GM21528 (cell line): Measurements from ENCODE around the gene OLFM3.
A peak's percentile ranks its signal among the peaks of the same experiment; 100 is the strongest.

ENCODE experiments used
- ATAC-seq: cut with Tn5 transposase; IDR thresholded peaks from one replicate; pipeline ENCODE4 v1.9.1; 2021; ENCODE audit warnings: mild to moderate bottlenecking, moderate library complexity; ENCODE audit not compliant: unreplicated experiment, low FRiP score

The OLFM3 gene

GRCh38 chr1:101854271-101854670 lies 142.5 kb downstream of the OLFM3 start:
- ATAC-seq = no peak

GRCh38 chr1:101852936-101853335 lies 143.8 kb downstream of the OLFM3 start:
- no peak for ATAC-seq

DNA sequence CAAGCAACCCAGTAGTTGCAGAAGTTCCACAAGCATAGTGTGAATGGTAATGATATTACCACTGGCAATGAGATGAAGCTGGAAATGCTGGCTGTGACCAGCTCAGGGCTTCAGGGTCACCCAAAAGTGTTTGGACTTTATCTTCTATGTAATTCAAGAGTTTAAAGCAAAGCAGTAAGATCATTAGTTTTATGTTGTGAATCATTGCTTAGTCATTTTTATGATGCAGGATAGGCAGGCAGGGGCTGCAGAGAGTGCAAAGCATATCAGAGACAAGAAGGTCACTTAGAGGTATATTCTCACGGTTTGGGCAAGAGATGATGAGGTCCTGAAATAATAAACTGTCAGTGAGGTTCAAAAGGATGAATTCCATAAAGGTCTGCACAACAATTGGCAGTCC lies 147.4 kb downstream of the OLFM3 start:
- no peak for ATAC-seq

DNA sequence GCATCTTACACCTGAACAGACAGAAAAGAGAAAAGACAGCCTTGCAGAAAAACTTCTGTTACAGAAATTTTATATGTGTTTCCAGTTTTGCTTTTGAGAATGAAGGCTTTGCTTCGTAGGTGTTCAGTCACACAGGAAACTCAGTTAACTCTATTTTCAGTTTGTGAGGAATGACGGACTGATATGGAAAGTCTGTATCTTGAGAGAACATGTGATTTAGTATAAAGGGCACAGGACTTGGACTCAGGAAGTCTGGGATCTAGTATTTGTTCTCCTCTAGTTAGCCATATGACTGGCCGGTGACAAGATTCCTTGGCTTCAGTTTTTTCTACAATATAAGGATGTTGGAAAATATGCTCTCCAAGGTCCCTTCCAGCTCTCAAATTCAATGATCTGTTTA lies 149.1 kb downstream of the OLFM3 start:
- ATAC-seq = no peak

GRCh38 chr1:101846820-101847219 lies 149.9 kb downstream of the OLFM3 start:
- no peak for ATAC-seq

- ATAC-seq = no peak
Observed at GRCh38 chr1:101843160-101843559, 153.6 kb downstream of the OLFM3 start.

DNA sequence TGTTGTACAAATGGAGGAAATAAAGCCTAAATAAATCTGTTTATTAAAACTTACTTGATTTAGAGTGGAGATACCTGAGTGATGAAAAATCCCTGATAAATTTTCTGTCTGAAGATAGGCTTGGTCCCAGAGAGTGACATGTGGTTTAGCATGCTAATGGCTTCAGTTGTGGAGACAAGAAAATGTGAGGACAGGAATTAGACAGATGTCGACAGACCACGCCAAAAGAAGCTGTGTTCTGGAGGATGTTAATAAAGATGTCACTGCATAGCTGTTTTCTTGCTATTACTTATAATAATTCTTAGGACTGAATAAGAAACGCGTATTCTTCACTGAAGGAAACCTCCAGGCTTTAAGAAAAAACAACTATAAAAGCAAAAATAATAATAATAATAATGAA lies 154.9 kb downstream of the OLFM3 start:
- ATAC-seq = no peak

DNA sequence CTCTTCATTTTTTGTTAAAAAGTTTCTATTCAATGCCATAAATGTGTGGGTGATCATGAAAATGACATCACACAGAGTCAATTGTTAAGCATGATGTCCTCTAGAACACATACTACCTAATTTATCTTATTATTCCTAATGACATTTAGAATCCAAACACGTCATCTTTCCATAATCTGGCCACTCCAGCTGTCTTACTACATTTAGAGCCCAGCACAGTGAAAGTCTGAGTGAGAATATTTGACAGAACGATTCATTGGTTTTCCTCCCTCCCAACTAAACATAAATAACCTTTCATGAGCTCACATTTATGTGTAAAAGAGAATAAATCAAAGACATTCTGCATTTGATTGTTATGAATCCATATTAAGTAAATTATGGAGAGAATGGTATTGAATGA lies 160.7 kb downstream of the OLFM3 start:
- ATAC-seq = no peak

GRCh38 chr1:101833312-101833711 lies 163.4 kb downstream of the OLFM3 start:
- no peak for ATAC-seq

GRCh38 chr1:101826416-101826815 lies 170.3 kb downstream of the OLFM3 start:
- ATAC-seq = no peak

- ATAC-seq = peak; percentile 54
Observed at GRCh38 chr1:101820071-101820470, 176.7 kb downstream of the OLFM3 start.

DNA sequence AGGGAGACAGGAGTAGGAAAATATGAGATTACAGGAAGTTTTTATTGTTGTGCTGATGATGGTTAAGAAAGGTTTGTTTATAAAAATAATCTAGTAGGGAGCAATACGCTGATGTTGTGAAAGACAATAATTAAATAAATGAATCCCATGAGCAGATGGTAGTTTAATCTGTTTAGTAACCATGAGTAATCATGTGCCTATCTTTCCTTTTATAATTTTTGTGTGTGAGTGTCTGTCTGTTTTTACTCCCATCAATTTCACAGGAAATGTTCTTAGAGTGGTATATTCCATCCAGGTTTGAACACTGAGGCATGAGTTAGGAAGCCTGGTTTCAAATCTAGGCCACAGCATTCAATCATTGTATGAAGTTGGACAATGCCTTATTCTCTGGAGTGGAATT lies 180.5 kb downstream of the OLFM3 start:
- no peak for ATAC-seq

GRCh38 chr1:101798417-101798816 lies 198.3 kb downstream of the OLFM3 start:
- ATAC-seq = no peak

- no peak for ATAC-seq
Observed at GRCh38 chr1:101797722-101798121, 199.0 kb downstream of the OLFM3 start.

GRCh38 chr1:101781201-101781831 lies 215.4 kb downstream of the OLFM3 start:
- ATAC-seq = no peak

GRCh38 chr1:101769520-101769919 lies 227.2 kb downstream of the OLFM3 start:
- ATAC-seq = peak; percentile 73

GRCh38 chr1:101757985-101758384 lies 238.7 kb downstream of the OLFM3 start:
- no peak for ATAC-seq

DNA sequence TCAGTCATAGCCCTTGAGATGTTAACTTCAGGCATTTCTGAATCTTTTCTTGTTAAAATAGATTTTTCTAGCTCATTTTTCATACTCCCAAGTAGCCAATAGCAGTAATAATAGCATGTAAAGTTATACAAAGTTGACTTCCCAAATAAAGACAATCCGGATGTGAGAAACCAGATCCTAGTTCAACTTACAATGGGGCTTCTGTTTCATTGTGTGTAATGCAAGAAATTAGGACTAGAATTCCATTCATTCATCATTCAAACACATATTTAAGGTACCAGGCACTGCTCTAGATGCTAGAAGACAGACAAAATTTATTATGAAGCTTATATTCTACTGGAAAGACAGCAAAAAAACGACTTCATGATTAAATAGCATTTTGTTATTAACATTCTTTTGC lies 240.3 kb downstream of the OLFM3 start:
- ATAC-seq = no peak
